GM10248 (cell line): Measurements from ENCODE around the gene MCTP1.
"Not testable (repeated sequence)": the region's sequence is repeated elsewhere in the genome, so short reads cannot be mapped to it uniquely, and the experiment has no call there.

Source experiments
- CTCF ChIA-PET: fragments of 300-600 bp; sonication (Branson Sonifier 250); formaldehyde crosslinking; extraction: SDS; loops from one replicate; lab custom pipeline; 2021; ENCODE audit warnings: antibody characterized with exemption; lab: Yijun Ruan, JAX
- POLR2A ChIA-PET: fragments of 350-650 bp; sonication (Branson Sonifier 250); formaldehyde crosslinking; extraction: SDS; loops from one replicate; lab custom pipeline; 2020; ENCODE audit warnings: antibody characterized with exemption; lab: Yijun Ruan, JAX
- DNase-seq: peaks from one replicate; pipeline ENCODE4 v3.0.0; 2012; ENCODE audit errors: extremely low spot score
- CTCF ChIP-seq: IDR thresholded peaks from 2 replicates; pipeline ENCODE4 v1.5.1; 2012; ENCODE audit warnings: mild to moderate bottlenecking, low read depth; ENCODE audit errors: extremely low read depth, missing control alignments, control extremely low read depth

The MCTP1 gene

GRCh38 chr5:95217881-95218280 lies 67.0 kb downstream of the MCTP1 start:
- DNase-seq, result no peak
- CTCF ChIA-PET, result no interaction called here
- TF ChIP-seq CTCF, result no peak
- POLR2A ChIA-PET, result no interaction called here

- ChIA-PET POLR2A (no interaction called here), CTCF (interaction anchor here (0.8 kb wide), 1 partner anchor 12 kb away, joined by 3 read pairs; no protein-coding TSS in a partner anchor)
- no peak for TF ChIP-seq CTCF
- no peak for DNase-seq
These were observed 67.5 kb downstream of the MCTP1 start for GRCh38 chr5:95217351-95217750.

GRCh38 chr5:95216136-95216955 lies 68.5 kb downstream of the MCTP1 start:
- CTCF ChIA-PET, result interaction anchor here (0.8 kb wide), 1 partner anchor 11 kb away, joined by 3 read pairs; no protein-coding TSS in a partner anchor
- POLR2A ChIA-PET, result no interaction called here
- no peak for TF ChIP-seq CTCF
- DNase-seq, result no peak

DNA sequence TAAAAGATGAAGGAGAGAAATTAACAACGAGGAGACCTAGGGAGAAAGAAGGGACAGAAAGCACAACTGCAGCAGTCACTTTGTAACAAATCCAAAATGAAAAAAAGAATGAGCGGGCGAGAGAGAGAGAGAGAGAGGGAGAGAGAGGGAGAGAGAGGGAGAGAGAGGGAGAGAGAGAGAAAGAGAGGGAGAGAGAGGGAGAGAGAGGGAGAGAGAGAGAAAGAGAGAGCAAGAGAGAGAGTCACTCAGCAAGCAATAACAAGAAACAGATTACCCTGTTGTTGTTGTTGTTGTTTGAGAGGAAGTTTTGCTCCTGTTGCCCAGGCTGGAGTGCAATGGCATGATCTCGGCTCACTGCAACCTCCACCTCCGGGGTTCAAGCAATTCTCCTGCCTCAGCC lies 77.1 kb downstream of the MCTP1 start:
- DNase-seq, POLR2A ChIA-PET: not testable (repeated sequence)
- CTCF ChIA-PET, result interaction anchor here (1.1 to 1.5 kb wide), 2 partner anchors 14 to 24 kb away, joined by 3 to 5 read pairs; no protein-coding TSS in a partner anchor

DNA sequence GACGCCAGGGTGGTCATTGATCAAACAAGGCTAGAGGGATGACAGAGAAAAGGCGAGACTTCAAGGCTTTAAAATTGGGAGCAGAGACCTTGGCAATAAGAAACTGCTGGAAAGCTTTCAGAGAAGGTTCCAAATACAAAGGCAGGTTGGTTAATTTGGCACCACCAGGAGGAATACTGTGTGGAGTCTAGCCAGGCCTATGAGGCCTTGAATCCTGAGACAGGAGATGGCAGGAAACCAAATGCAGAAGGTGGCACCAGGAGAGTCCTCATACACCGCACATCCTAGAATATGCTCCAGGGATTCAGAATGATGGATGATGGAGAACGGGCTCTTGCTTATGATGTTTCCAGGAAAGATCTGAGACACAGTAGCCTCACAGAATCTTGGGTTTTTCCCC lies 90.0 kb downstream of the MCTP1 start:
- POLR2A ChIA-PET, result no interaction called here
- CTCF ChIA-PET, result interaction anchor here (0.9 to 1.5 kb wide), 3 partner anchors 14 to 41 kb away, joined by 3 to 5 read pairs (median 3); no protein-coding TSS in a partner anchor
- DNase-seq, result no peak
- no peak for TF ChIP-seq CTCF

- ChIA-PET POLR2A (no interaction called here), CTCF (interaction anchor here (0.9 to 1.3 kb wide), 3 partner anchors 11 to 28 kb away, joined by 3 read pairs; no protein-coding TSS in a partner anchor)
- peak; percentile 21 for DNase-seq
- TF ChIP-seq CTCF, result no peak
These were observed 93.6 kb downstream of the MCTP1 start for GRCh38 chr5:95191330-95191729.

DNA sequence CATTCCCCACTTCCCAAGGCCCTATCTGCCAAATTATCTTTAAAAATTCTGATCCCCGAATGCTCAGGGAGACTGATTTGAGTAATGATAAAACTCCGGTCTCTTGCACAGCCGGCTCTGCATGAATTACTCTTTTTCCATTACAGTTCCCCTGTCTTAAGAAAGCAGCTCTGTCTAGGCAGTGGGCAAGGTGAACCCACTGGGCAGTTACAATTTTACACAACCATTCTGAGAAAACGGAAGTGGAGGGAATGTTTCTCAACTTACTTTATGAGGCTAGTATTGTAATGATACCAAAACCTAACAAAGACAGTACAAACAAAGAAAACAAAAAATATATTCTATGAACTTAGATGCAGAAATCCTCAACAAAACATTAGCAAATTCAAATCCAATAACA lies 100.0 kb downstream of the MCTP1 start:
- DNase-seq, result no peak
- CTCF ChIA-PET, result no interaction called here
- POLR2A ChIA-PET, result no interaction called here
- no peak for TF ChIP-seq CTCF
